Measurements from ENCODE around the gene MYH9. TPM values are rescaled to one million over a fixed set of nuclear protein-coding genes. Genes with fewer than 3 reads are reported as not detected.
A peak's percentile ranks its signal among the peaks of the same experiment; 100 is the strongest.

MYH9 gene
- total RNA-seq, 2 experiments from 2014 or later, result 624 to 679 TPM

DNA sequence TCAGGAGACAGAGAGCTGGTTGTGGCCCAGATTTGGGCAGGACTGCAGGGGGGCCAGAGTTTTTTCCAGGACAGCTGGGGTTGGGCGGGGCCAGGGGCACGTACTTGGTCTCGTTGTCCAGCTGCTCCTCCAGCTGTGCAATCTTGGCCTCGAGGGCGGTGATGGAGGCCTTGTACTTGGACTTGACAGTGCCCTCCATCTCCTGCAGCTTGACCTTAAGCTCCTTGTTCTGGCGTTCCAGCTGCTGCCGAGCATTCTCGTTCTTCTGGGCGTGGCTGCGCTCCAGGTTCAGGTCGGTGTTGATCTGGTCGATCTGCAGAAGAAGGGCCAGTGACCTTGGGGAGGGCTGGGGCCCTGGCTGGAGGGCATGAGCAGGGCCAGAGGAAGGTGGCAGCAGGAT is 102.8 kb downstream of the MYH9 start:
- Mint-ChIP-seq H3K36me3 (ENCODE audit: low read depth) (peaks cover 68% of the 10 kb centered on the region), H3K27me3 (no peaks in the 10 kb centered on the region), H3K9me3 (no peaks in the 10 kb centered on the region), H3K4me3 (no peak overlapping the region), H3K4me1 (ENCODE audit: low read depth) (peaks cover 16% of the 10 kb centered on the region), H3K27ac (no peak overlapping the region)
- TF ChIP-seq, protein P1, sequence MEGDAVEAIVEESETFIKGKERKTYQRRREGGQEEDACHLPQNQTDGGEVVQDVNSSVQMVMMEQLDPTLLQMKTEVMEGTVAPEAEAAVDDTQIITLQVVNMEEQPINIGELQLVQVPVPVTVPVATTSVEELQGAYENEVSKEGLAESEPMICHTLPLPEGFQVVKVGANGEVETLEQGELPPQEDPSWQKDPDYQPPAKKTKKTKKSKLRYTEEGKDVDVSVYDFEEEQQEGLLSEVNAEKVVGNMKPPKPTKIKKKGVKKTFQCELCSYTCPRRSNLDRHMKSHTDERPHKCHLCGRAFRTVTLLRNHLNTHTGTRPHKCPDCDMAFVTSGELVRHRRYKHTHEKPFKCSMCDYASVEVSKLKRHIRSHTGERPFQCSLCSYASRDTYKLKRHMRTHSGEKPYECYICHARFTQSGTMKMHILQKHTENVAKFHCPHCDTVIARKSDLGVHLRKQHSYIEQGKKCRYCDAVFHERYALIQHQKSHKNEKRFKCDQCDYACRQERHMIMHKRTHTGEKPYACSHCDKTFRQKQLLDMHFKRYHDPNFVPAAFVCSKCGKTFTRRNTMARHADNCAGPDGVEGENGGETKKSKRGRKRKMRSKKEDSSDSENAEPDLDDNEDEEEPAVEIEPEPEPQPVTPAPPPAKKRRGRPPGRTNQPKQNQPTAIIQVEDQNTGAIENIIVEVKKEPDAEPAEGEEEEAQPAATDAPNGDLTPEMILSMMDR (IDR thresholded peaks at IDR 0.05), result no peak
- ChIA-PET CTCF (interaction anchor here (0.7 to 3.7 kb wide), 9 partner anchors 8 to 202 kb away, joined by 3 to 44 read pairs (median 8); no protein-coding TSS in a partner anchor), POLR2A (interaction anchor here (0.9 to 2.2 kb wide), 6 partner anchors 7 to 46 kb away, joined by 3 to 15 read pairs (median 4); partner anchors contain the start of gene APOL2)
- no peak for DNase-seq
- ATAC-seq, result no peak
- intact Hi-C loops (cut with micrococcal nuclease), result no loop called here

DNA sequence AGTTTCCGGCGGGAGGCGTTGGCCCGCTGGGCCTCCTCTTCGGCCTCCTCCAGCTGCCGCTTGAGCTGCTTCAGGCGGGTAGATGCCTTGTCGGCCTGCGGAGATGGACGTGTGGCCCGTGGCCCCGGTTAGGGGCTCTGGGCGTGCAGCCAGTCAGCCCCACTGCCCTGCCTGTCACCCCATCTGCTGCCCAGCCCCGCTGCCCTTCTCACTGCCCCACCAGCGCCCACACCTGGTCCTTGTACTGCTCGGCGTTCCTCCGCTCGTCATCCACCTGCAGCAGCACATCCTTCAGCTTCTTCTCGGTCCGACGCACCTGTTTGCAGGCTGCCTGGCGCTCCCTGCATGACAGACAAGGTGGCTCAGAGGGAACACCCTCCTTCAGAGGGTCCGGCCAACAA is 103.6 kb downstream of the MYH9 start:
- intact Hi-C loops (cut with micrococcal nuclease), result no loop called here
- Mint-ChIP-seq H3K9me3 (no peaks in the 10 kb centered on the region), H3K4me1 (ENCODE audit: low read depth) (peaks cover 9% of the 10 kb centered on the region), H3K27me3 (no peaks in the 10 kb centered on the region), H3K36me3 (ENCODE audit: low read depth) (peaks cover 65% of the 10 kb centered on the region), H3K27ac (no peak overlapping the region), H3K4me3 (no peak overlapping the region)
- TF ChIP-seq, protein P1 (IDR thresholded peaks at IDR 0.05), result no peak
- DNase-seq (no peak), ATAC-seq (no peak)
- POLR2A ChIA-PET, result interaction anchor here (1.0 kb wide), 1 partner anchor 198 kb away, joined by 3 read pairs; no protein-coding TSS in a partner anchor
- CTCF ChIA-PET, result interaction anchor here (1.0 kb wide), 1 partner anchor 18 kb away, joined by 3 read pairs; no protein-coding TSS in a partner anchor

DNA sequence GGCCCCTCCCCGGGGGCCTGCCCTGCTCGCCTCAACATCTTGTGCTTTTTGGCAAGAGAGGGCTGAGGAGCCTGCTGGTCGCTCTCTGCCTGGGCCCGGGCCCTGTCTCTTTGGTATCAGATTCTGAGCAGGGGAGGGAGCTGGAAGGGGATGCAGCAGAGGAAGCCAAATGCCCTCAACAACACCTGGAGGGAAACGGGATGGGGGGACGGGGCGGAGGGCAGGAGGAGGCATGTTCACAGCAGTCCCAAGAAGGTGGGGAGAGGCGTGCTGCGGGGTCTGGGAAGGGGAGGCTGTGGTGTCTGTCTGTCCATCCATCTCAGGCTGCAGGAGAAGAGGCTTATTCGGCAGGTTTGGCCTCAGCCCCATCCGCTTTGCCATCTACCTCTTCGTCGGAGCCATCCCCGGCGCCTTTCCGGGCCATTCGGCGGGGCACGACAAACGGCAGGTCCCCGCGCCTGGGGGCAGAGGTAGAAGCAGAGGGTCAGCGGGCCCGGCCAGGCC is 105.4 kb downstream of the MYH9 start:
- Mint-ChIP-seq H3K27ac (no peak overlapping the region), H3K9me3 (no peaks in the 10 kb centered on the region), H3K4me3 (no peak overlapping the region), H3K36me3 (ENCODE audit: low read depth) (peaks cover 49% of the 10 kb centered on the region), H3K27me3 (no peaks in the 10 kb centered on the region), H3K4me1 (ENCODE audit: low read depth) (peaks cover 14% of the 10 kb centered on the region)
- ATAC-seq (no peak), DNase-seq (no peak)
- TF ChIP-seq, protein P1 (IDR thresholded peaks at IDR 0.05), result no peak
- ChIA-PET POLR2A (interaction anchor here (1.1 to 2.5 kb wide), 2 partner anchors 11 to 46 kb away, joined by 3 to 9 read pairs; no protein-coding TSS in a partner anchor), CTCF (interaction anchor here (0.7 kb wide), 1 partner anchor 19 kb away, joined by 4 read pairs; no protein-coding TSS in a partner anchor)
- intact Hi-C loops (cut with micrococcal nuclease), result no loop called here

DNA sequence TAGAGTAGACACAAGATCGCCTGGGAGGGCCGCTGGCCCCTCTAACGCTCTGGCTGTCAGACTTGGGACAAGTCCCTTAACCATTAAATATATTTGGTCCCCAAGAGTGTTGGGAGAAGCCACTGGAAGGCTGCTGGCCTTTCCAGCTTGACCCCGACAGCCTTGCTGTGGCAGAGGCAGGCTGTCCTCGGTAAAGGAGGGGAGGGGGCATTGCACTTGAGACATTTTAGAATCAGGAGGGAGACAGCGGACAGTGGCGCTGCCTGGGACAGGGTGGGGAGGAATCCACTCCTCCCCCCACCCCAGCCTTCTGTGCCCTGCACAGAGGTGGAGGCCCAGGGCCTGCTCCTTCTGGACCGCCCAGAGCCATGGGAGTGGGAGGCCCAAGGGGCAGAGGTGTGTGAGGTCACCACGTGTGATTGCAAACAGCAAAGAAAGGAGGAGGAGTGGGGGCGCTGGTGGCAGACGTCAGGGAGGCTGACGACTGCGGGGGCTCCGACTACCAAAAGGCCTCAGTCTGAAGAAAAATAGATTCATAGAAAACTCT is 105.9 kb downstream of the MYH9 start:
- Mint-ChIP-seq H3K27ac (no peak overlapping the region), H3K4me3 (no peak overlapping the region), H3K36me3 (ENCODE audit: low read depth) (peaks cover 45% of the 10 kb centered on the region), H3K9me3 (no peaks in the 10 kb centered on the region), H3K27me3 (no peaks in the 10 kb centered on the region), H3K4me1 (ENCODE audit: low read depth) (peaks cover 13% of the 10 kb centered on the region)
- POLR2A ChIA-PET, result interaction anchor here (0.6 to 2.5 kb wide), 3 partner anchors 10 to 28 kb away, joined by 3 to 9 read pairs (median 3); no protein-coding TSS in a partner anchor
- TF ChIP-seq, protein P1 (IDR thresholded peaks at IDR 0.05), result no peak
- intact Hi-C loops (cut with micrococcal nuclease), result no loop called here
- DNase-seq (no peak), ATAC-seq (no peak)
- CTCF ChIA-PET, result interaction anchor here (1.6 to 2.5 kb wide), 2 partner anchors 17 to 20 kb away, joined by 5 to 12 read pairs; no protein-coding TSS in a partner anchor

DNA sequence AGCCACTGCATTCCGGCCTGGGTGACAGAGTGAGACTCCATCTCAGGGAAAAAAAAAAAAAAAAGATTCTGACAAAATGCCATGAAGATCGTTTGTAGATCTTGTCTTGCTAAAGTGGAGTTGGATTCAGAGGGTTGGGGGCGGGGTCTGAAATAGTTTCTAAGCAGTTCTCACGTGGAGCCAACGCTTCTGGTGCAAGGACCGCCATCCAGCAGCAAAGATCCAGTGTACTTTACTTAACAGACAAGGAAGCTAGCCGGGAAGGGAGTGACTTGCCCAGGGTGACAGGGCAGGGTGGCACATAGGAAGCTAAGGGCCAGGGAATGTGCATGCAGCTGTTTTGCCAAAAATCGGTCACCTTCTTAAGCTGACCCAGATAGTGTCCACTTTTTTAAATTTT is 107.4 kb downstream of the MYH9 start:
- CTCF ChIA-PET, result interaction anchor here (1.4 to 2.5 kb wide), 4 partner anchors 13 to 206 kb away, joined by 3 to 12 read pairs (median 6); no protein-coding TSS in a partner anchor
- TF ChIP-seq, protein P1 (IDR thresholded peaks at IDR 0.05), result no peak
- peak overlapping the region; percentile 63 for H3K27ac Mint-ChIP-seq
- no peaks in the 10 kb centered on the region for H3K9me3 Mint-ChIP-seq
- POLR2A ChIA-PET, result interaction anchor here (0.6 to 2.5 kb wide), 6 partner anchors 8 to 89 kb away, joined by 3 to 9 read pairs (median 3); no protein-coding TSS in a partner anchor
- H3K27me3 Mint-ChIP-seq, result no peaks in the 10 kb centered on the region
- intact Hi-C loops (cut with micrococcal nuclease), result no loop called here
- no peak overlapping the region for H3K4me3 Mint-ChIP-seq
- no peak for DNase-seq
- H3K36me3 Mint-ChIP-seq (ENCODE audit: low read depth), result peaks cover 34% of the 10 kb centered on the region
- H3K4me1 Mint-ChIP-seq (ENCODE audit: low read depth), result peaks cover 18% of the 10 kb centered on the region
- ATAC-seq, result no peak
